Brain microvascular endothelial cell (primary cell): ENCODE measurements around the gene MIF4GD.

Source experiments
- DNase-seq: peaks from one replicate; pipeline ENCODE4 v3.0.0-alpha.2; 2020
- H3K27ac ChIP-seq: fragments of 250-450 bp; sonication (Bioruptor Pico); 2 replicates; pipeline ENCODE4 v1.5.1; 2020; ENCODE audit warnings: mild to moderate bottlenecking, moderate library complexity
- H3K27me3 ChIP-seq: fragments of 250-450 bp; sonication (Bioruptor Pico); replicated peaks from 2 replicates; pipeline ENCODE4 v1.5.1; 2020; ENCODE audit warnings: mild to moderate bottlenecking
- H3K36me3 ChIP-seq: fragments of 250-450 bp; sonication (Bioruptor Pico); replicated peaks from 2 replicates; pipeline ENCODE4 v1.5.1; 2020; ENCODE audit warnings: mild to moderate bottlenecking
- H3K4me3 ChIP-seq: 2 replicates; pipeline ENCODE4 v1.5.1; 2011; ENCODE audit warnings: low read depth, mild to moderate bottlenecking, control low read depth, low read length, moderate library complexity
- in situ Hi-C: cut with HindIII; loops from 2 replicates; pipeline ENCODE4 v1.10.0; 2017; ENCODE audit warnings: low sequenced_read_pairs, low pct_ligation_motif_present
- TF ChIP-seq, protein P1 (sequence below): IDR thresholded peaks from 2 replicates; pipeline ENCODE4 v1.5.1; 2011; ENCODE audit warnings: low read depth, mild to moderate bottlenecking, moderate library complexity, low read length, control low read depth, inconsistent platforms; ENCODE audit errors: missing control alignments

Gene MIF4GD

DNA sequence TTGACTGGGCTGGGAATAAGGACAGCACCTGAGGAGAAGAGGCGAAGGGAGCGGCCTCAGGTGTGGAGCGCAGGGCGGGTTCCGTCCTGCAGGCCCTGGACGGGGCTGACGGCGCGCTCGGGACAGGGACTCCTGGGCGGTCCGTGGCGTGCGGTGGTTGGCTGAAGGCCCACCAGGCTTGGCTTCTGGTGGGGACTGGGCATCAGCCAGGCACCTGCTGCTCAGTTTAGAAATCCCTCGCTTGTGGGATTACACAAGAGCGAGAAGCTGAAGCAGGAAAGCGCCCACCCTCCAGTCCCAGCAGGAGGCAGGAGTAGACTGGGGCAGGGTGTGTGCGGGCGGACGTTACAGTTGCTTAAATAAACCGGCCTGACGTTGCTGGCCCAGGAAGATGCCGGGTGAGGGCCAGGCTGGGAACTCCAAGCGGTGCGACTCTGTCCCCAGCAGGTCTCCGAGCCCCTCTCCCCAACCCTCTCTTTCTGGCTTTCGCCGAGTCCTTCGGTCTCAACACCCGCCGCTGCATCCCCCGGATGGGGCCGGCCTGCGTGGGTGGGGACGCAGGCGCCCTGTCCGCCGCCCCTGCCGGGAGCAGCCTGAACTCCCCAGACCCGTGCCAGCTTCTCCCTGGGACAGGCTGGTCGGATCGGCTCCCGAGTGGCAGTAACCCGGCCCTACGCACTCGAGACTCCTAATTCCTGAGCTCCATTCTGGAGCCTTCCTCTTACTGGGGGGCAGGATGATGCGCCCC lies 639 bp downstream of the MIF4GD start:
- H3K27ac ChIP-seq, result peak overlapping the region; percentile 36
- in situ Hi-C loops, result no loop called here
- DNase-seq, result peak; percentile 48
- TF ChIP-seq, protein P1, sequence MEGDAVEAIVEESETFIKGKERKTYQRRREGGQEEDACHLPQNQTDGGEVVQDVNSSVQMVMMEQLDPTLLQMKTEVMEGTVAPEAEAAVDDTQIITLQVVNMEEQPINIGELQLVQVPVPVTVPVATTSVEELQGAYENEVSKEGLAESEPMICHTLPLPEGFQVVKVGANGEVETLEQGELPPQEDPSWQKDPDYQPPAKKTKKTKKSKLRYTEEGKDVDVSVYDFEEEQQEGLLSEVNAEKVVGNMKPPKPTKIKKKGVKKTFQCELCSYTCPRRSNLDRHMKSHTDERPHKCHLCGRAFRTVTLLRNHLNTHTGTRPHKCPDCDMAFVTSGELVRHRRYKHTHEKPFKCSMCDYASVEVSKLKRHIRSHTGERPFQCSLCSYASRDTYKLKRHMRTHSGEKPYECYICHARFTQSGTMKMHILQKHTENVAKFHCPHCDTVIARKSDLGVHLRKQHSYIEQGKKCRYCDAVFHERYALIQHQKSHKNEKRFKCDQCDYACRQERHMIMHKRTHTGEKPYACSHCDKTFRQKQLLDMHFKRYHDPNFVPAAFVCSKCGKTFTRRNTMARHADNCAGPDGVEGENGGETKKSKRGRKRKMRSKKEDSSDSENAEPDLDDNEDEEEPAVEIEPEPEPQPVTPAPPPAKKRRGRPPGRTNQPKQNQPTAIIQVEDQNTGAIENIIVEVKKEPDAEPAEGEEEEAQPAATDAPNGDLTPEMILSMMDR, result peak; percentile 66
- H3K36me3 ChIP-seq, result peaks cover 14% of the 10 kb centered on the region
- H3K4me3 ChIP-seq, result peak overlapping the region; percentile 79
- no peaks in the 10 kb centered on the region for H3K27me3 ChIP-seq

DNA sequence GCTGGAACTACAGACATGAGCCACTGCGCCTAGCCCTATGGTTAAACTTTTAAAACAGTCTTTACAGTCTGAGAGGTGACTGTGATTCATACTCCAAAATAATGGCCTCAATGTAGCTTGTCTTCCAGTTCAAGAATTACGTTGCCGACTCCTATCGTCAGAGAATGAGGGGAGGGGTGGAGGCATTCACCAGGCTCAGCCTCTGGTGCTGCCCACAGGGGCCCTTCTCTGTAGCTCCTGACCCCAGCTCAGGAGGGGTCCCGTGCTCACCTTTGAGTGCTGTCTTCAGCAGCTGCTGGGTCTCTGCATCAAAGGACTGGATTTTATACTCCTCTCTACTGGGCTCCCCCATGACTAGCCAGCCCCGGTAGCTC lies 1.2 kb downstream of the MIF4GD start:
- H3K36me3 ChIP-seq, result peaks cover 15% of the 10 kb centered on the region
- peak overlapping the region; percentile 79 for H3K4me3 ChIP-seq
- H3K27ac ChIP-seq, result no peak overlapping the region
- in situ Hi-C loops, result no loop called here
- TF ChIP-seq, protein P1, result no peak
- no peak for DNase-seq
- H3K27me3 ChIP-seq, result no peaks in the 10 kb centered on the region

DNA sequence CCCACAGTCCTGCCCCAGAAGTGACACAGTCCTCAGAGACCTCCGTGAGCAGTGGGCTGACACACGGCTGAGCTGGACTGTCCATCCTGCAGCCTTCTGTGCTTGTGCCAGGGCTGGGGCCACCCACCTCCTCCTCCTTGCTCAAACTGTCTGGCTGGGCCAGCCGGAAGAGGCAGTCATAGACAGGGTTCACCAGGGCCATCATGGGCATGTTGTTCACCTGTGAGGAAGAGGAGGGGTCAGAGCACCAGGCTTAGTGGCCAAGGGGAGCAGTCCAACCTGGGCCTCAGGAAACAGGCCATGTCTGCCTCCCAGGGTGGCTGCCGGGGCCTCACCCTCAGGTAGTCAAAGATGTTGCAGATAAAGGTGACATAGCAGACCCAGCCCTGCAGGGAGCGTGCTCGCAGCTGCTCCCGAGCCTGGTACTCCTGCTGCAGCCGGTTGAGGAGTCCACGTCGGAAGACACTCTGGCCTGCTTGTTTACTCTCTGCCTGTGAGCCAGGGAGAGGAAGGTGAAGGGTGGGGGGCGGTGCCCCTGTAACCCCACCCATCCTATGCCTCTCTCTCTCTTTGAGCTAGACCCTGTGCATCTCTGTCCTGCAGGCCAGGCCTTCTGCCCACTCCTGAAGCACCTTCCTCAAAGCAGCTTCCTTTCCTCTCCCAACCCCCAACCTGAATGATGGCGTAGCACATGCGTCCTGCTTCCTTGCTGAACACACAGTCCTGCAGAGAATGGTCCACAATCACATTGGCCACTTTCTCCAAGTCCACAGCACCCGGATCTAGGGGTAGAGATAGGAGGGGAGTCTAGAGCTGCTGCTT lies 3.4 kb downstream of the MIF4GD start:
- H3K4me3 ChIP-seq, result no peak overlapping the region
- TF ChIP-seq, protein P1, result no peak
- peaks cover 17% of the 10 kb centered on the region for H3K36me3 ChIP-seq
- in situ Hi-C loops, result no loop called here
- H3K27me3 ChIP-seq, result no peaks in the 10 kb centered on the region
- no peak for DNase-seq
- H3K27ac ChIP-seq, result no peak overlapping the region

DNA sequence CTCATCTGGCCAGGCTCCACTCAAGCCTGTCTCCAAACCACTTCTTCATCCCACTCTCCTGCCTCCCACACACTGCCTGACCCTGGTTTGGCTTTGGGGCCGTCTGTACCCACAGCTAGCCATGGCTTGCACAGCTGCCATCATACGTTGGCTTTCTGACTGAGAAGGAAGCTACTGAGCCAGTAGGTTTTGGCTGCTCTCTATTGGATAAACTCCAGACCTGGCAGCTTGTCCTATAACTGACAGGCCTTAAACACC lies 3.9 kb downstream of the MIF4GD start:
- H3K27ac ChIP-seq, result no peak overlapping the region
- DNase-seq, result no peak
- TF ChIP-seq, protein P1, result no peak
- H3K4me3 ChIP-seq, result no peak overlapping the region
- in situ Hi-C loops, result no loop called here
- no peaks in the 10 kb centered on the region for H3K27me3 ChIP-seq
- peaks cover 17% of the 10 kb centered on the region for H3K36me3 ChIP-seq

DNA sequence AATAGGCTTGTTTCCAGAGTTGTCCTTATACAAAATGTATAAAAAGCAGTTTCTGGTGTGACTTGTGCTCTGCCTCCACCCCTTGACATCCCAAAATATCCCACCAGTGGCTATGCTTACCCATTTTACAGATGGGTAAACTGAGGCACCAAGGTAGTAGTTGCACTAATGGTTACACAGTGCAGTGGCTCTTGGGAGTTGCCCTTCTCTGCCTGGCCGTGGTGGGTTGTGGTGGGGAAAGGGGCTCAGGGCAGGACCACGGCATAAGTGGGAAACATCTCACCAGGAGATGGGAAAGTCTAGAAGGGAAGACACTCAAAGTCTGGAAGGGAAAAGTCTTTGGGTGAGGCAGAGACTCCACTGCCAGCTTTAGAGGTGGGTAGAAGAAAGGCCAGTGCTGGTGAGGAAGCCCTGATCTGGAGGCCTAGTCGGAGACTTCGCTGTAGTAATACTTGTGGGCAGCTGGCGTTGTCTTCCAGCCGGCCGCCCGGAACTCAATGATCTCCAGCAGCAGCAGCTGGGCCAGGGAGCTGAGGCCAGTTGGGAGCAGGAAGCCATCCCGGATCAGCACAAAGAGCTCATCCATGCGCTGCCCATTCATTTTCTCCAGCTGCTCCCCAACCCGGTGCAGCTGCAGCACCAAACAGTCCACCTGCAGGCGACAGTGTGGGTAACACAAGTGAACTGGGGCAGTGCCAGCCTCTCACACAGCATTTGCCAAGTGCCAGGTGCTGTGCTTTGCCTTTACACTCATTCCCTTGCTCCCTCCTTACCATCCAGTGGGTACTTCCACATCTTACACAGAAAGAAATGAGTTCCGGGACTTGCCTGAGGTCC lies 4.5 kb downstream of the MIF4GD start:
- DNase-seq, result no peak
- in situ Hi-C loops, result no loop called here
- TF ChIP-seq, protein P1, result no peak
- Histone ChIP-seq H3K27ac (no peak overlapping the region), H3K27me3 (no peaks in the 10 kb centered on the region), H3K36me3 (peaks cover 17% of the 10 kb centered on the region), H3K4me3 (no peak overlapping the region)
